Thyroid gland (tissue), 4 donors: ENCODE results near the gene VPS37C. TPM values are rescaled to one million over a fixed set of nuclear protein-coding genes. Genes with fewer than 3 reads are reported as not detected.

Experiments used
- DNase-seq, 2 donors: peaks; one replicate each; pipeline ENCODE4 v3.0.0-alpha.2; 2019
- H3K27ac ChIP-seq, 3 donors: fragments of 200-600 bp; sonication (generic); 1 replicate in 2 of 3; 2 replicates in 1 of 3; pipeline ENCODE4 v1.5.1; 2016 to 2019; ENCODE audit warnings: mild to moderate bottlenecking in 1 of 3, moderate library complexity in 1 of 3
- H3K27me3 ChIP-seq: fragments of 200-600 bp; sonication (generic); one replicate; pipeline ENCODE4 v1.5.1; 2019
- H3K36me3 ChIP-seq, 2 donors: fragments of 200-600 bp; sonication (generic); one replicate each; pipeline ENCODE4 v1.5.1; 2016 to 2019
- H3K4me1 ChIP-seq, 2 donors: fragments of 200-600 bp; sonication (generic); one replicate each; pipeline ENCODE4 v1.5.1; 2017 to 2019
- H3K4me3 ChIP-seq, 3 donors: fragments of 200-600 bp; sonication (generic); replicated peaks in 1 of 3; 1 replicate in 2 of 3; 2 replicates in 1 of 3; pipeline ENCODE4 v1.5.1; 2016; ENCODE audit warnings: mild to moderate bottlenecking in 1 of 3
- H3K9me3 ChIP-seq: fragments of 200-600 bp; sonication (generic); one replicate; pipeline ENCODE4 v1.5.1; 2017
- POLR2A ChIP-seq, 2 donors: fragments of 450-650 bp; IDR thresholded peaks; one replicate each; pipeline ENCODE4 v1.6.1; 2017; ENCODE audit warnings: antibody characterized with exemption in 2 of 2, mild to moderate bottlenecking in 2 of 2, moderate library complexity in 1 of 2
- WGBS, 2 donors: methylation state at CpG; one replicate each; pipeline ENCODE4 v1.1.5; 2017; 5-methylcytosine and 5-hydroxymethylcytosine counted together
- intact Hi-C: fragments of 100-400 bp; cut with DNase I; formaldehyde crosslinking; loops from one replicate; pipeline ENCODE4 v1.15.1; 2023
- total RNA-seq, 4 donors: library from RNA; depleted of rRNA; stranded (reverse); fragments of >200 nt; gene quantifications; one replicate each; pipeline ENCODE4 v1.2.3, GENCODE V29; 2016
- TF ChIP-seq, protein P1 (sequence below), 6 experiments: fragments of 200-600 bp in 3 of 6; fragments of 450-650 bp in 3 of 6; sonication (generic) in 3 of 6; IDR thresholded peaks; one replicate each; pipeline ENCODE4 v1.5.1; 2016 to 2019; ENCODE audit warnings: antibody characterized with exemption in 6 of 6, mild to moderate bottlenecking in 2 of 6, inconsistent platforms in 1 of 6, moderate library complexity in 1 of 6

The VPS37C gene
- total RNA-seq, 4 donors from 2014 or later, result 13.0 to 18.2 (median 15.9) TPM

- no peaks in the 10 kb centered on the region for H3K36me3 ChIP-seq
- intact Hi-C loops, result no loop called here
- H3K4me1 ChIP-seq, result peaks cover 38 to 52% of the 10 kb centered on the region in 2 donors
- WGBS, 2 donors, result 76 to 79% methylated on average over 9 of the region's 9 CpGs
- peak overlapping the region; percentile 42 to 54 (median 49) for H3K27ac ChIP-seq
- no peaks in the 10 kb centered on the region for H3K9me3 ChIP-seq
- H3K27me3 ChIP-seq, result no peaks in the 10 kb centered on the region
- no peak overlapping the region for H3K4me3 ChIP-seq
- DNase-seq, result no peak
- TF ChIP-seq POLR2A (IDR thresholded peaks at IDR 0.05), result no peak
- TF ChIP-seq, protein P1, sequence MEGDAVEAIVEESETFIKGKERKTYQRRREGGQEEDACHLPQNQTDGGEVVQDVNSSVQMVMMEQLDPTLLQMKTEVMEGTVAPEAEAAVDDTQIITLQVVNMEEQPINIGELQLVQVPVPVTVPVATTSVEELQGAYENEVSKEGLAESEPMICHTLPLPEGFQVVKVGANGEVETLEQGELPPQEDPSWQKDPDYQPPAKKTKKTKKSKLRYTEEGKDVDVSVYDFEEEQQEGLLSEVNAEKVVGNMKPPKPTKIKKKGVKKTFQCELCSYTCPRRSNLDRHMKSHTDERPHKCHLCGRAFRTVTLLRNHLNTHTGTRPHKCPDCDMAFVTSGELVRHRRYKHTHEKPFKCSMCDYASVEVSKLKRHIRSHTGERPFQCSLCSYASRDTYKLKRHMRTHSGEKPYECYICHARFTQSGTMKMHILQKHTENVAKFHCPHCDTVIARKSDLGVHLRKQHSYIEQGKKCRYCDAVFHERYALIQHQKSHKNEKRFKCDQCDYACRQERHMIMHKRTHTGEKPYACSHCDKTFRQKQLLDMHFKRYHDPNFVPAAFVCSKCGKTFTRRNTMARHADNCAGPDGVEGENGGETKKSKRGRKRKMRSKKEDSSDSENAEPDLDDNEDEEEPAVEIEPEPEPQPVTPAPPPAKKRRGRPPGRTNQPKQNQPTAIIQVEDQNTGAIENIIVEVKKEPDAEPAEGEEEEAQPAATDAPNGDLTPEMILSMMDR (IDR thresholded peaks at IDR 0.05), result no peak
These were observed 8.2 kb downstream of the VPS37C start for GRCh38 chr11:61152816-61153592.

GRCh38 chr11:61151545-61152252, 9.5 kb downstream of the VPS37C start:
- WGBS, 2 donors, result 64 to 66% methylated on average over 12 of the region's 12 CpGs

DNA sequence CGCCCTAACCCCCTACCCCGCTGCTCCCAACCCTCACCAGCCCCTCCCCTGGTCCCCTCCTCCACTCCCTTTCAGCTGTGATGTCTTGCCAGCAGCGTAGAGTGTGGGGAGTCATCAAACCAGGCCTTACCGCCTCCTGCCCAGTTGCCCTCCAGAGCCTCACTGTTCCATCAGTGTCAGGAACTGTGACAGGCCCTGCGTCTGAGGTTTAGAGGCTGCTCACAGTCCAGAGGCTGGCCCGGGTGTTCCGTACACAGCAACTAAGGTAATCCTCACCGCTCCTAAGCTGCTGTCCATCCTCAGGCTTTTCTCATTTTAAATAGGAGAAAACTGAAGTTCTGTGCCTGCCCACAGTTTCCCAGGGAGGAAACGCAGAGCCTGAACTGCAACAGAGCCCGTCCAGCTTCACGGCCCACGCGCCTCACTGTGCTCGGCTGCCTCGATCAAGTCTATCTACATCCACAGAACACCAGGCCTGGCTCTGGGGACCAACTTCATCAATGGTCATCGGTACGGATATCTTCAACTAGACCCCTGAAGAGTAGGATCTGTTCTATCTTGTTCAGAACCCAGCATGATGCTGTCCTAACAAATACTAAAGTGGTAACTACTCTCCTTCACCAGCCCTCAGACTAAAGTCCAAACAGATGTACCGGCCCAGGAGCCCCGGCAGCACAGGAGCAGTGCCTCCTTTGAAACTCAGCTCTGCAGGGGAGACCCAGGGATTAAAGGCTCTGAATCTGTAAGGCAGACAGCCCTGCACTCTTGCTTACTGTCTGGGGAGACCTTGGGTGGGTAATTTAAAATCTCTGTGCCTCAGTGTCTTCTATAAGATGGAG, 10.3 kb downstream of the VPS37C start:
- TF ChIP-seq POLR2A (IDR thresholded peaks at IDR 0.05), result no peak
- TF ChIP-seq, protein P1 (IDR thresholded peaks at IDR 0.05), result no peak
- 86% methylated on average over 19 of the region's 19 CpGs for WGBS, 2 donors
- intact Hi-C loops, result no loop called here
- H3K36me3 ChIP-seq, result no peaks in the 10 kb centered on the region
- H3K4me1 ChIP-seq, result peaks cover 38 to 52% of the 10 kb centered on the region in 2 donors
- H3K4me3 ChIP-seq, result no peak overlapping the region
- no peaks in the 10 kb centered on the region for H3K27me3 ChIP-seq
- DNase-seq, result no peak
- no peaks in the 10 kb centered on the region for H3K9me3 ChIP-seq
- H3K27ac ChIP-seq, result peak overlapping the region in 1 of 3 donors; percentile 4

More at GRCh38 chr11:61151545-61152252, 9.5 kb downstream of the VPS37C start:
- Histone ChIP-seq H3K36me3 (no peaks in the 10 kb centered on the region), H3K27me3 (no peaks in the 10 kb centered on the region), H3K4me3 (no peak overlapping the region), H3K9me3 (no peaks in the 10 kb centered on the region), H3K4me1 (peaks cover 38 to 52% of the 10 kb centered on the region in 2 donors), H3K27ac (peak overlapping the region in 1 of 3 donors; percentile 4)
- no peak for DNase-seq
- intact Hi-C loops, result no loop called here
- TF ChIP-seq, protein P1 (IDR thresholded peaks at IDR 0.05), result no peak
- TF ChIP-seq POLR2A (IDR thresholded peaks at IDR 0.05), result no peak

- no peak overlapping the region for H3K4me3 ChIP-seq
- H3K9me3 ChIP-seq, result no peaks in the 10 kb centered on the region
- H3K4me1 ChIP-seq, result peaks cover 38 to 52% of the 10 kb centered on the region in 2 donors
- WGBS, 2 donors, result 27 to 48% methylated on average over 13 of the region's 13 CpGs
- TF ChIP-seq, protein P1 (IDR thresholded peaks at IDR 0.05), result no peak
- no peak for TF ChIP-seq POLR2A (IDR thresholded peaks at IDR 0.05)
- H3K27me3 ChIP-seq, result no peaks in the 10 kb centered on the region
- peak; percentile 77 to 80 for DNase-seq
- peak overlapping the region in 2 of 3 donors; percentile 1 for H3K27ac ChIP-seq
- H3K36me3 ChIP-seq, result no peaks in the 10 kb centered on the region
- intact Hi-C loops, result no loop called here
These were observed 11.3 kb downstream of the VPS37C start for GRCh38 chr11:61149624-61150615.
